Measurements from ENCODE around the gene CFI.

CFI gene

GRCh38 chr4:109764376-109764775 is 37.4 kb downstream of the CFI start:
- Histone ChIP-seq H3F3A (ENCODE audit: insufficient read depth) (no peaks in the 10 kb centered on the region), H2AFZ (ENCODE audit: low read depth, low read length, severe bottlenecking) (no peak overlapping the region), H3K9ac (ENCODE audit: low read length) (no peak overlapping the region), H4K20me1 (ENCODE audit: low read depth, low read length) (no peaks in the 10 kb centered on the region), H3K9me2 (replicated peaks; ENCODE audit: insufficient read depth, low read length) (no peaks in the 10 kb centered on the region), H3K79me2 (ENCODE audit: insufficient read depth, low read length) (no peaks in the 10 kb centered on the region), H3K27me3 (ENCODE audit: low read length) (no peaks in the 10 kb centered on the region), H3K9me3 (ENCODE audit: insufficient read depth, low read length) (no peaks in the 10 kb centered on the region), H3K4me3 (ENCODE audit: insufficient read depth, low read length, poor library complexity, severe bottlenecking) (no peak overlapping the region), H3K4me2 (ENCODE audit: low read depth, low read length, poor library complexity, severe bottlenecking) (no peak overlapping the region), H3K36me3 (ENCODE audit: low read length) (no peaks in the 10 kb centered on the region), H3K27ac (ENCODE audit: low read depth, low read length) (no peak overlapping the region)
- TF ChIP-seq CTCF (IDR thresholded peaks at IDR 0.05; ENCODE audit: insufficient read depth, low read length, poor library complexity, severe bottlenecking), result no peak
- no peak for TF ChIP-seq EZH2phosphoT487 (conservative IDR thresholded peaks at IDR 0.05; ENCODE audit: low read length)

GRCh38 chr4:109760682-109761081 is 41.1 kb downstream of the CFI start:
- H2AFZ ChIP-seq (ENCODE audit: low read depth, low read length, severe bottlenecking), result no peak overlapping the region
- H3F3A ChIP-seq (ENCODE audit: insufficient read depth), result no peaks in the 10 kb centered on the region
- H3K79me2 ChIP-seq (ENCODE audit: insufficient read depth, low read length), result no peaks in the 10 kb centered on the region
- no peak overlapping the region for H3K4me3 ChIP-seq (ENCODE audit: insufficient read depth, low read length, poor library complexity, severe bottlenecking)
- no peak overlapping the region for H3K27ac ChIP-seq (ENCODE audit: low read depth, low read length)
- H3K36me3 ChIP-seq (ENCODE audit: low read length), result no peaks in the 10 kb centered on the region
- no peaks in the 10 kb centered on the region for H3K9me2 ChIP-seq (replicated peaks; ENCODE audit: insufficient read depth, low read length)
- no peaks in the 10 kb centered on the region for H4K20me1 ChIP-seq (ENCODE audit: low read depth, low read length)
- TF ChIP-seq EZH2phosphoT487 (conservative IDR thresholded peaks at IDR 0.05; ENCODE audit: low read length) (no peak), CTCF (IDR thresholded peaks at IDR 0.05; ENCODE audit: insufficient read depth, low read length, poor library complexity, severe bottlenecking) (no peak)
- H3K9ac ChIP-seq (ENCODE audit: low read length), result no peak overlapping the region
- H3K4me2 ChIP-seq (ENCODE audit: low read depth, low read length, poor library complexity, severe bottlenecking), result no peak overlapping the region
- no peaks in the 10 kb centered on the region for H3K9me3 ChIP-seq (ENCODE audit: insufficient read depth, low read length)
- no peaks in the 10 kb centered on the region for H3K27me3 ChIP-seq (ENCODE audit: low read length)

DNA sequence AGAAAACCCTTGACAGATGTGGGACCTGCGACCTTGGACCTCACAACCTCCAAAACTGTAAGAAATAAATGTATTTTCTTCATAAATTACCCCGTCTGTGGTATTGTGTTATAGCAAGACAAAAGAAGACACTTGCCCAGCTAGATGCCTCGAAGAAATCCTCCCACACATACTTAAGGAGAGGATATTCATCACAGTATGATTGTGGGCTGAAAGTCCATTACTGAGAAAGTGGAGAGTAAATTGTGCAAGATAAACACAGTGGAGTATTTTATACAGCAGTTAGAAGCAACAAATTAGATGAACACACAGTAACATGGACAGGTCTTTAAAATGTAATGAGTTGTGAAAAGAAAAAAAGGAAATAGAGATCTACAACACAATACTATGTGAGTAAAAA is 46.1 kb downstream of the CFI start:
- H3K4me2 ChIP-seq (ENCODE audit: low read depth, low read length, poor library complexity, severe bottlenecking), result no peak overlapping the region
- no peaks in the 10 kb centered on the region for H3K27me3 ChIP-seq (ENCODE audit: low read length)
- H3K9me3 ChIP-seq (ENCODE audit: insufficient read depth, low read length), result no peaks in the 10 kb centered on the region
- no peak overlapping the region for H2AFZ ChIP-seq (ENCODE audit: low read depth, low read length, severe bottlenecking)
- no peak overlapping the region for H3K27ac ChIP-seq (ENCODE audit: low read depth, low read length)
- no peaks in the 10 kb centered on the region for H4K20me1 ChIP-seq (ENCODE audit: low read depth, low read length)
- no peaks in the 10 kb centered on the region for H3K36me3 ChIP-seq (ENCODE audit: low read length)
- H3K9me2 ChIP-seq (replicated peaks; ENCODE audit: insufficient read depth, low read length), result no peaks in the 10 kb centered on the region
- H3K79me2 ChIP-seq (ENCODE audit: insufficient read depth, low read length), result no peaks in the 10 kb centered on the region
- H3K4me3 ChIP-seq (ENCODE audit: insufficient read depth, low read length, poor library complexity, severe bottlenecking), result no peak overlapping the region
- H3F3A ChIP-seq (ENCODE audit: insufficient read depth), result no peaks in the 10 kb centered on the region; the same call in 1 of the 2 replicates
- no peak overlapping the region for H3K9ac ChIP-seq (ENCODE audit: low read length)
- TF ChIP-seq CTCF (IDR thresholded peaks at IDR 0.05; ENCODE audit: insufficient read depth, low read length, poor library complexity, severe bottlenecking) (no peak), EZH2phosphoT487 (conservative IDR thresholded peaks at IDR 0.05; ENCODE audit: low read length) (no peak)
